Ascending aorta (tissue), 2 donors: ENCODE measurements around the gene METTL26. TPM values are rescaled to one million over a fixed set of nuclear protein-coding genes. Genes with fewer than 3 reads are reported as not detected.
A peak's percentile ranks its signal among the peaks of the same experiment; 100 is the strongest.

Experiments
- DNase-seq, 2 donors: peaks; one replicate each; pipeline ENCODE4 v3.0.0-alpha.2; 2019; ENCODE audit warnings: low spot score in 2 of 2
- H3K27ac ChIP-seq, 2 donors: fragments of 200-600 bp; sonication (generic); one replicate each; pipeline ENCODE4 v1.5.1; 2016 to 2017; ENCODE audit warnings: mild to moderate bottlenecking in 1 of 2
- H3K27me3 ChIP-seq: fragments of 200-600 bp; sonication (generic); one replicate; pipeline ENCODE4 v1.5.1; 2017
- H3K36me3 ChIP-seq, 2 donors: fragments of 200-600 bp; sonication (generic); one replicate each; pipeline ENCODE4 v1.5.1; 2016
- H3K4me1 ChIP-seq, 2 donors: fragments of 200-600 bp; sonication (generic); one replicate each; pipeline ENCODE4 v1.5.1; 2016 to 2017; ENCODE audit warnings: mild to moderate bottlenecking in 1 of 2
- H3K4me3 ChIP-seq, 2 donors: fragments of 200-600 bp; sonication (generic); one replicate each; pipeline ENCODE4 v1.5.1; 2016 to 2017; ENCODE audit warnings: mild to moderate bottlenecking in 1 of 2
- H3K9me3 ChIP-seq, 2 donors: fragments of 200-600 bp; sonication (generic); one replicate each; pipeline ENCODE4 v1.5.1; 2016
- CTCF ChIP-seq, 3 experiments: fragments of 200-600 bp in 2 of 3; fragments of 450-650 bp in 1 of 3; sonication (generic) in 2 of 3; IDR thresholded peaks; one replicate each; pipeline ENCODE4 v1.5.1; 2016 to 2019; ENCODE audit warnings: antibody characterized with exemption in 3 of 3, mild to moderate bottlenecking in 1 of 3, moderate library complexity in 1 of 3
- intact Hi-C: fragments of 100-400 bp; cut with DNase I; formaldehyde crosslinking; loops from one replicate; pipeline ENCODE4 v1.15.1; 2023
- total RNA-seq: library from RNA; depleted of rRNA; stranded (reverse); fragments of >200 nt; gene quantifications from one replicate; pipeline ENCODE4 v1.1.0, GENCODE V29; 2016

Gene METTL26
- total RNA-seq, 1 donor from 2014 or later: 523 TPM

- no peak for DNase-seq
- Histone ChIP-seq H3K27ac (no peak overlapping the region), H3K4me3 (no peak overlapping the region), H3K4me1 (peaks cover 15 to 28% of the 10 kb centered on the region in 2 donors), H3K36me3 (no peaks in the 10 kb centered on the region), H3K9me3 (no peaks in the 10 kb centered on the region), H3K27me3 (no peaks in the 10 kb centered on the region)
- intact Hi-C loops: no loop called here
- TF ChIP-seq CTCF (IDR thresholded peaks at IDR 0.05): no peak
Observed at GRCh38 chr16:646679-647172, 10.6 kb upstream of the METTL26 start.

- Histone ChIP-seq H3K4me1 (peaks cover 15 to 32% of the 10 kb centered on the region in 2 donors), H3K27me3 (no peaks in the 10 kb centered on the region), H3K4me3 (no peak overlapping the region), H3K9me3 (no peaks in the 10 kb centered on the region), H3K27ac (no peak overlapping the region), H3K36me3 (no peaks in the 10 kb centered on the region)
- no peak for TF ChIP-seq CTCF (IDR thresholded peaks at IDR 0.05)
- intact Hi-C loops: no loop called here
- DNase-seq: no peak
Observed at GRCh38 chr16:645852-646678, 10.0 kb upstream of the METTL26 start.

- H3K4me3 ChIP-seq: no peak overlapping the region
- no peaks in the 10 kb centered on the region for H3K36me3 ChIP-seq
- intact Hi-C loops: no loop called here
- H3K9me3 ChIP-seq: no peaks in the 10 kb centered on the region
- no peak overlapping the region for H3K27ac ChIP-seq
- no peak for DNase-seq
- H3K4me1 ChIP-seq: peaks cover 15 to 26% of the 10 kb centered on the region in 2 donors
- no peak for TF ChIP-seq CTCF (IDR thresholded peaks at IDR 0.05)
- H3K27me3 ChIP-seq: no peaks in the 10 kb centered on the region
Observed at GRCh38 chr16:644556-644955, 8.5 kb upstream of the METTL26 start.

- no peak for TF ChIP-seq CTCF (IDR thresholded peaks at IDR 0.05)
- Histone ChIP-seq H3K36me3 (no peaks in the 10 kb centered on the region), H3K4me1 (peaks cover 8 to 19% of the 10 kb centered on the region in 2 donors), H3K4me3 (peak overlapping the region; percentile 86 to 92), H3K27ac (peak overlapping the region in 1 of 2 donors; percentile 3), H3K27me3 (no peaks in the 10 kb centered on the region), H3K9me3 (no peaks in the 10 kb centered on the region)
- intact Hi-C loops: no loop called here
- no peak for DNase-seq
Observed at GRCh38 chr16:643050-643368, 6.9 kb upstream of the METTL26 start.

GRCh38 chr16:642189-643049, 6.3 kb upstream of the METTL26 start:
- DNase-seq: no peak
- intact Hi-C loops: no loop called here
- no peaks in the 10 kb centered on the region for H3K27me3 ChIP-seq
- H3K4me3 ChIP-seq: peak overlapping the region; percentile 86 to 92
- peaks cover 6 to 16% of the 10 kb centered on the region in 2 donors for H3K4me1 ChIP-seq
- peak overlapping the region; percentile 52 to 72 for H3K27ac ChIP-seq
- TF ChIP-seq CTCF (IDR thresholded peaks at IDR 0.05): no peak
- no peaks in the 10 kb centered on the region for H3K36me3 ChIP-seq
- no peaks in the 10 kb centered on the region for H3K9me3 ChIP-seq
